OCI-LY7 (cell line): ENCODE measurements around the gene HAUS1. TPM values are rescaled to one million over a fixed set of nuclear protein-coding genes. Genes with fewer than 3 reads are reported as not detected.

Experiments used
- BruUV-seq: library from RNA; stranded (reverse); fragments of 400-500 nt; replicated peaks from 2 replicates; lab custom pipeline; 2021; lab: Mats Ljungman, UMichigan
- CTCF ChIA-PET: fragments of 300-600 bp; sonication (Branson Sonifier 250); formaldehyde crosslinking; loops from one replicate; lab custom pipeline; 2022; ENCODE audit warnings: antibody characterized with exemption; ENCODE audit not compliant: unreplicated experiment; lab: Charles Lee
- POLR2A ChIA-PET: fragments of 300-600 bp; sonication (Branson Sonifier 250); formaldehyde crosslinking; loops from one replicate; lab custom pipeline; 2022; ENCODE audit warnings: antibody characterized with exemption; lab: Charles Lee
- DNase-seq: peaks from one replicate; pipeline ENCODE4 v3.0.0-alpha.2; 2015; ENCODE audit warnings: low spot score
- H2AFZ ChIP-seq: fragments of 200-600 bp; sonication (generic), shearing (Covaris generic); 2 replicates; pipeline ENCODE4 v1.6.1; 2014; ENCODE audit warnings: mild to moderate bottlenecking, antibody characterized with exemption, low read length, moderate library complexity
- H3K27ac ChIP-seq: fragments of 200-600 bp; sonication (generic); 2 replicates; pipeline ENCODE4 v1.5.1; 2014; ENCODE audit warnings: mixed run types, low read depth, mild to moderate bottlenecking, moderate library complexity, low read length, inconsistent platforms; ENCODE audit not compliant: poor library complexity, severe bottlenecking
- H3K36me3 ChIP-seq: fragments of 200-600 bp; sonication (generic); 2 replicates; pipeline ENCODE4 v1.6.1; 2014; ENCODE audit warnings: mild to moderate bottlenecking, antibody characterized with exemption, low read length, moderate library complexity, mixed read lengths; ENCODE audit not compliant: insufficient read depth
- H3K4me1 ChIP-seq: fragments of 200-600 bp; sonication (generic); 2 replicates; pipeline ENCODE4 v1.5.1; 2014; ENCODE audit warnings: mild to moderate bottlenecking, low read length; ENCODE audit not compliant: insufficient read depth, poor library complexity, severe bottlenecking
- H3K4me2 ChIP-seq: fragments of 200-600 bp; sonication (generic); 2 replicates; pipeline ENCODE4 v1.6.1; 2014; ENCODE audit warnings: mild to moderate bottlenecking, low read length
- H3K4me3 ChIP-seq: fragments of 200-600 bp; sonication (generic); 2 replicates; pipeline ENCODE4 v1.5.1; 2014; ENCODE audit warnings: mild to moderate bottlenecking, low read depth, low read length; ENCODE audit not compliant: poor library complexity, severe bottlenecking
- H3K79me2 ChIP-seq: fragments of 200-600 bp; sonication (generic); 2 replicates; pipeline ENCODE4 v1.6.1; 2016; ENCODE audit warnings: low read depth, mild to moderate bottlenecking, low read length, moderate library complexity, mixed read lengths; ENCODE audit not compliant: insufficient read depth
- H3K9me2 ChIP-seq: fragments of 200-600 bp; sonication (generic); 2 replicates; pipeline ENCODE4 v1.6.1; 2016; ENCODE audit warnings: mild to moderate bottlenecking, low read length, mixed read lengths; ENCODE audit not compliant: insufficient read depth
- H3K9me3 ChIP-seq: fragments of 200-600 bp; sonication (generic); 2 replicates; pipeline ENCODE4 v1.6.1; 2014; ENCODE audit warnings: mild to moderate bottlenecking, mixed run types, low read length, mixed read lengths
- H4K20me1 ChIP-seq: fragments of 200-600 bp; sonication (generic); 2 replicates; pipeline ENCODE4 v1.6.1; 2014; ENCODE audit warnings: mild to moderate bottlenecking, antibody characterized with exemption, low read length, moderate library complexity, mixed read lengths; ENCODE audit not compliant: insufficient read depth
- EZH2phosphoT487 ChIP-seq: fragments of 200-600 bp; sonication (generic); IDR thresholded peaks from 2 replicates; pipeline ENCODE4 v1.6.1; 2018; ENCODE audit warnings: low read depth, borderline replicate concordance, mild to moderate bottlenecking, mixed run types, antibody characterized with exemption, low read length, moderate library complexity, mixed read lengths
- intact Hi-C: fragments of 100-400 bp; cut with micrococcal nuclease; formaldehyde crosslinking; loops from one replicate; pipeline ENCODE4 v1.10.0; 2022; ENCODE audit not compliant: unreplicated experiment
- total RNA-seq, 2 experiments: library from RNA; depleted of rRNA in 1 of 2; stranded (reverse); fragments of >200 nt in 1 of 2; shearing (Covaris generic) in 1 of 2; gene quantifications; 2 replicates each; pipeline ENCODE4 v1.2.3, GENCODE V29; 2014 to 2022
- TF ChIP-seq, protein P1 (sequence below): fragments of 200-600 bp; sonication (generic); conservative IDR thresholded peaks from 2 replicates; pipeline ENCODE4 v1.5.1; 2014; ENCODE audit warnings: mild to moderate bottlenecking, antibody characterized with exemption, low read length, moderate library complexity, mixed read lengths

The HAUS1 gene
- total RNA-seq, 2 experiments from 2014 or later: 24.8 to 38.4 TPM

DNA sequence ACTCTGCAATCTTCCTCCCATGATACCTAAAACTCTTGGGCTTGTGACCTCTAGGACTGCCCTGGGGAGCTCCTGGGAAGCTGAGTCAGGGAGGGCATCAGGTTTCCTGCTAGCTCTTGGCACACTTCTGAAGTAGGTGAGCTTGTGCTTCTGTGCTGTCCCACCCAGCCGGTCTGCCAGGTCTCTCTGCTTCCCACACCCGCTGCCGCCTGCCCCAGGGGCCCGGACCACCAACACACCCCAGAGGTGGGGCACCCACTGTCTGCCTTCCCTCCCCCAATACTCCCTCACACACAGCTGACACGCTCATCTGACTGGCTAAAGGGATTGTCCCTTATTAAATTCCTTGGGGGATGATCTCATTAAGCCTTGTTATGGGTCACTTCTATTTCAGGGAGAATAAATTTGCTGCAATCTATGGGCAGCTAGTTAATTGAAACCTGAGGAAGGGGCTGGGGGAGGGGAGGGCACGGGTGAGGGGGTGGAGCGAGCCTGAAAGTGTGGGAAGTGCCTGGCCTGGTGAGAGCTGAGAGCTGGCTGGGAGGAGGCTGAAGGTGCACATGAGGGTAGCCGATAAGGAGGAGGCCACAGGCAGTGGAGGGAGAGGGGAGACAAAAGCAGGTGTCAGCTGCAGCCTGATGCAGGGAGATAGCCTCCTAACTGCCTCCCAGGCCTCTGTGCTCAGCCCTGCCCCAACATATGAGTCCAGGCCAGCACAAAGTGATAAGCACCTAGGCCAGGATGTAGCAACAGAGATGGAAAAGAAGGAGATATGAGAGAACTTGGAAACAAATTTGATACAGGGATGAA, 48.8 kb downstream of the HAUS1 start:
- no peak for DNase-seq
- H3K4me1 ChIP-seq: no peaks in the 10 kb centered on the region
- CTCF ChIA-PET: no interaction called here
- no peaks in the 10 kb centered on the region for H3K9me2 ChIP-seq
- H3K36me3 ChIP-seq: no peaks in the 10 kb centered on the region
- H4K20me1 ChIP-seq: no peaks in the 10 kb centered on the region
- POLR2A ChIA-PET: no interaction called here
- H2AFZ ChIP-seq: no peak overlapping the region
- no peak overlapping the region for H3K4me3 ChIP-seq
- no TSS peak for BruUV-seq
- H3K9me3 ChIP-seq: no peaks in the 10 kb centered on the region
- H3K79me2 ChIP-seq: no peaks in the 10 kb centered on the region
- H3K27ac ChIP-seq: no peak overlapping the region
- intact Hi-C loops: no loop called here
- no peak overlapping the region for H3K4me2 ChIP-seq
- TF ChIP-seq, protein P1, sequence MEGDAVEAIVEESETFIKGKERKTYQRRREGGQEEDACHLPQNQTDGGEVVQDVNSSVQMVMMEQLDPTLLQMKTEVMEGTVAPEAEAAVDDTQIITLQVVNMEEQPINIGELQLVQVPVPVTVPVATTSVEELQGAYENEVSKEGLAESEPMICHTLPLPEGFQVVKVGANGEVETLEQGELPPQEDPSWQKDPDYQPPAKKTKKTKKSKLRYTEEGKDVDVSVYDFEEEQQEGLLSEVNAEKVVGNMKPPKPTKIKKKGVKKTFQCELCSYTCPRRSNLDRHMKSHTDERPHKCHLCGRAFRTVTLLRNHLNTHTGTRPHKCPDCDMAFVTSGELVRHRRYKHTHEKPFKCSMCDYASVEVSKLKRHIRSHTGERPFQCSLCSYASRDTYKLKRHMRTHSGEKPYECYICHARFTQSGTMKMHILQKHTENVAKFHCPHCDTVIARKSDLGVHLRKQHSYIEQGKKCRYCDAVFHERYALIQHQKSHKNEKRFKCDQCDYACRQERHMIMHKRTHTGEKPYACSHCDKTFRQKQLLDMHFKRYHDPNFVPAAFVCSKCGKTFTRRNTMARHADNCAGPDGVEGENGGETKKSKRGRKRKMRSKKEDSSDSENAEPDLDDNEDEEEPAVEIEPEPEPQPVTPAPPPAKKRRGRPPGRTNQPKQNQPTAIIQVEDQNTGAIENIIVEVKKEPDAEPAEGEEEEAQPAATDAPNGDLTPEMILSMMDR: no peak
- TF ChIP-seq EZH2phosphoT487: no peak

DNA sequence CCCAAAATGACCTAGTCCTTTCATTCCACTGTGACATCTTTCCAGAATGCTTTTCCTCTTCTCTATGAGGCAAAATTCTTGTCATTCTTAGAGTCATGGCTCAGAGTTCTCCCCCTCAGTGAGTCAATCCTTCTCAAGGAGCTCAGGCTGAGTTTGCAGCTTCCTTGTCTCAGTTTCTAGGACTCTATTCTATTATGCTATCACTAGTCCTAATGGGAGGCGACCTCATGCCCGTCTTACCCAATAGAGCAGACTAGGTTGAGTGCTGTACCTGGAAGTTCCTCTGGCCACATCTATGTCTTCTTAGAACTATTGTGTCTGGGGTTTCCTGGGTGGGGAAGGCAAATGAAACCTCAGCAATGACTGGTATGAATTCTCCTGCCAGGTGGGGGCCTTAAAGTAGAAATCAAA, 51.5 kb downstream of the HAUS1 start:
- Histone ChIP-seq H3K4me1 (no peaks in the 10 kb centered on the region), H3K9me2 (no peaks in the 10 kb centered on the region), H3K9me3 (no peaks in the 10 kb centered on the region), H3K79me2 (no peaks in the 10 kb centered on the region), H3K36me3 (no peaks in the 10 kb centered on the region), H3K4me3 (no peak overlapping the region), H2AFZ (no peak overlapping the region), H3K27ac (no peak overlapping the region), H3K4me2 (no peak overlapping the region), H4K20me1 (no peaks in the 10 kb centered on the region)
- DNase-seq: no peak
- ChIA-PET CTCF (no interaction called here), POLR2A (interaction anchor here (0.7 kb wide), 1 partner anchor 10 kb away, joined by 3 read pairs; no protein-coding TSS in a partner anchor)
- intact Hi-C loops: no loop called here
- BruUV-seq: no TSS peak
- TF ChIP-seq EZH2phosphoT487: no peak
- TF ChIP-seq, protein P1: no peak

DNA sequence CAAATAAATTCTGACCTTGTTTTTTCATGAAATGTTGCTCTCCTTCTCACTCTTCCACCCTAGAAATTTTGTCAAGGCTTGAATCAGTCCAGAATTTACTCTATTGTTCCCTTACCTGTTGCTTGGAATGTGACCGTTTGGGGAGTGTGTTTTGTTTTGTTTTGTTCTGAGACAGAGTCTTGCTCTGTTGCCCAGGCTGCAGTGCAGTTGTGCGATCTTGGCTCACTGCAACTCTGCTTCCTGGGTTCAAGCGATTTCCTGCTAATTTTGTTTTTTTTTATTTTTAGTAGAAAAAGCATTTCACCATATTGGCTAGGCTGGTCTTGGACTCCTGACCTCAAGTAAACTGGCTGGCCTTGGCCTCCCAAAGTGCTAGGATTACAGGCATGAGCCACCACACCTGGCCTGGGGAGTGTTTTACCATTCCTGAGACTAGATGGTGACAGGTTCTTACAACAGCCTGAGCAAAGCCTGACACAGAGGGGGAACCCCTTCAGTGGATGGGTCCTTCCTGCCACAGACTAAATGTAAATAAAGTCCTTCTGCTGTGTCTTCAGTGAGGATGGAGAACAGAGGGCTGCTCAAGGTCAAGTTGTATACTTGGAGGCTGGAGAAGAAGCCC, 52.0 kb downstream of the HAUS1 start:
- TF ChIP-seq EZH2phosphoT487: no peak
- TF ChIP-seq, protein P1: no peak
- DNase-seq: no peak
- Histone ChIP-seq H3K36me3 (no peaks in the 10 kb centered on the region), H3K4me3 (no peak overlapping the region), H3K9me2 (no peaks in the 10 kb centered on the region), H2AFZ (no peak overlapping the region), H3K27ac (no peak overlapping the region), H3K4me1 (no peaks in the 10 kb centered on the region), H3K4me2 (no peak overlapping the region), H3K79me2 (no peaks in the 10 kb centered on the region), H3K9me3 (no peaks in the 10 kb centered on the region), H4K20me1 (no peaks in the 10 kb centered on the region)
- ChIA-PET CTCF (no interaction called here), POLR2A (no interaction called here)
- BruUV-seq: no TSS peak
- intact Hi-C loops: no loop called here
